Measurements from ENCODE around the gene RASSF7.

RASSF7 gene

DNA sequence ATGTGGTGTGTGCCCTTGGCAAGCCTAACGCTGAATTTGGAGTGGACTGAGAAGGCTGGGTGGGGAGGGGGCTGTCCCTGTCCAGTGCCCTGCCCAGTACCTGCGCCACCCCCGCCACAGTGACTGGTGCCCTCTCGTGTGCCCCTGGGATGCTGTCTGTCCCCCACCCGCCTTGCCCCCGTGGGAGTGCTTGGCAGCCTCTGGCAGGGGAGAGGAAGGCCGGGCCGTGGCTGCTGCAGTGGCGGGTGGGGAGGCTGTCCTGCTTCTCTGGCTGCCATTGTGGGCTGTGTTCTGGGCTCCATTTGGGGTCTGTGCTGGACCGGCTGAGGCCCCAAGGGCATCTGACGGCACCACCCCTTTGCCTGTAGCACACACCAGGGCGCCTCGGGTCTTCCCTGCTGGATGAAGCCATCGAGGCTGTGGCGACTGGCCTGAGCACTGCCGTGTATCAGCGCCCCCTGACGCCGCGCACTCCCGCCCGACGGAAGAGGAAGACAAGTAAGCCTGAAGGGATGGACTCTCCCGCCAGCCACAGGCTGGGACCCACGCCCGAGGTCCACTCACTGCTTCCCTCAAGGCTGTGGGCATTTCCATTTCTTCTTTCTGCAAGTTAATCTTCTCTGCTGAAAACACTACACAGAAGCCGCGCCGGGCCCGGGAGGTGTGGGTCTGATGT lies 37.4 kb downstream of the RASSF7 start:
- TF ChIP-seq EZH2 (IDR thresholded peaks at IDR 0.05; ENCODE audit: borderline replicate concordance, low read length) = no peak
- TF ChIP-seq, protein P1, sequence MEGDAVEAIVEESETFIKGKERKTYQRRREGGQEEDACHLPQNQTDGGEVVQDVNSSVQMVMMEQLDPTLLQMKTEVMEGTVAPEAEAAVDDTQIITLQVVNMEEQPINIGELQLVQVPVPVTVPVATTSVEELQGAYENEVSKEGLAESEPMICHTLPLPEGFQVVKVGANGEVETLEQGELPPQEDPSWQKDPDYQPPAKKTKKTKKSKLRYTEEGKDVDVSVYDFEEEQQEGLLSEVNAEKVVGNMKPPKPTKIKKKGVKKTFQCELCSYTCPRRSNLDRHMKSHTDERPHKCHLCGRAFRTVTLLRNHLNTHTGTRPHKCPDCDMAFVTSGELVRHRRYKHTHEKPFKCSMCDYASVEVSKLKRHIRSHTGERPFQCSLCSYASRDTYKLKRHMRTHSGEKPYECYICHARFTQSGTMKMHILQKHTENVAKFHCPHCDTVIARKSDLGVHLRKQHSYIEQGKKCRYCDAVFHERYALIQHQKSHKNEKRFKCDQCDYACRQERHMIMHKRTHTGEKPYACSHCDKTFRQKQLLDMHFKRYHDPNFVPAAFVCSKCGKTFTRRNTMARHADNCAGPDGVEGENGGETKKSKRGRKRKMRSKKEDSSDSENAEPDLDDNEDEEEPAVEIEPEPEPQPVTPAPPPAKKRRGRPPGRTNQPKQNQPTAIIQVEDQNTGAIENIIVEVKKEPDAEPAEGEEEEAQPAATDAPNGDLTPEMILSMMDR (IDR thresholded peaks at IDR 0.05; ENCODE audit: low read length) = no peak
- H3K4me1 ChIP-seq (ENCODE audit: insufficient read depth, low read length, severe bottlenecking) = no peaks in the 10 kb centered on the region
- H3K36me3 ChIP-seq (ENCODE audit: insufficient read depth, low read length) = peaks cover 85% of the 10 kb centered on the region
- H3K4me2 ChIP-seq (ENCODE audit: low read length) = no peak overlapping the region
- H4K20me1 ChIP-seq (ENCODE audit: insufficient read depth, low read length) = no peaks in the 10 kb centered on the region
- no peak overlapping the region for H2AFZ ChIP-seq (ENCODE audit: low read length)
- H3K4me3 ChIP-seq (ENCODE audit: low read depth, low read length, poor library complexity, severe bottlenecking) = no peak overlapping the region
- no peaks in the 10 kb centered on the region for H3K9me3 ChIP-seq (ENCODE audit: low read length)
- H3K27ac ChIP-seq (ENCODE audit: low read depth, low read length, poor library complexity, severe bottlenecking) = no peak overlapping the region
- no peaks in the 10 kb centered on the region for H3K27me3 ChIP-seq (ENCODE audit: insufficient read depth, low read length)
- H3K9me2 ChIP-seq (ENCODE audit: low read depth, low read length) = no peaks in the 10 kb centered on the region
- H3K9ac ChIP-seq (ENCODE audit: low read length) = no peak overlapping the region
- H3F3A ChIP-seq (ENCODE audit: insufficient read depth, low read length) = no peaks in the 10 kb centered on the region
- no peaks in the 10 kb centered on the region for H3K79me2 ChIP-seq (ENCODE audit: insufficient read depth, low read length)

DNA sequence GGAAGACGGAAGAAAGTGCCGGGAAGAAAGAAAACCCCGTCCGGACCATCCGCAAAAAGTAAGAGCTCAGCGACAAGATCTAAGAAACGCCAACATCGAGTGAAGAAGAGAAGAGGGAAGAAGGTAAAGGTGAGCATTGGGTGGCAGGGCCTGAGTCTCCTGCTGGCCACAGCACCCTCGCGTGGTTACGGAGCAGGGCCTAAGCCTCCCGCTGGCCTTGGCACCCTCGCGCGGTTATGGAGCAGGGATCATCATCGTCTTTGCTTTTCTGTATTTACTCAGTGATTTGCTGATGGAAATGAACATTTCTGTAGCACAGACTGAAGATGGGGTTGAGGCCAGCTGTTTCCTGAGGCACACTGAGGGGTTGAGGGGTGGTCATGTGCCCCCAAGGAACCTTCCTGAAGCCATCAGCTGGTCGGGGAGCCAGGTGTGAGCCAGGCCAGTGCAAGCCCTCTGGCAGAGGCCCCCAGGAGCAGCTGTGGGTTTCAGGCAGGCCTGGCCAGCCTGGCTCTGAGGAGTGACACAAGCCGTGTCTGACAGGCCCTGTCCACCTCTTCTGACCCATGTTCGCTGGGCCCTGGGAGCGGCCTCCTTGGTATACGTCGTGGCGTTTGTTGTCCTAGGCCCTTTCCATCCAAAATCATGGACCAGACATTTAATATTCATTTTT lies 40.9 kb downstream of the RASSF7 start:
- no peaks in the 10 kb centered on the region for H3K27me3 ChIP-seq (ENCODE audit: insufficient read depth, low read length)
- no peak overlapping the region for H3K27ac ChIP-seq (ENCODE audit: low read depth, low read length, poor library complexity, severe bottlenecking)
- H3K4me2 ChIP-seq (ENCODE audit: low read length) = no peak overlapping the region
- H4K20me1 ChIP-seq (ENCODE audit: insufficient read depth, low read length) = no peaks in the 10 kb centered on the region
- no peak overlapping the region for H2AFZ ChIP-seq (ENCODE audit: low read length)
- H3K36me3 ChIP-seq (ENCODE audit: insufficient read depth, low read length) = peaks cover 84% of the 10 kb centered on the region
- H3F3A ChIP-seq (ENCODE audit: insufficient read depth, low read length) = no peaks in the 10 kb centered on the region
- no peaks in the 10 kb centered on the region for H3K79me2 ChIP-seq (ENCODE audit: insufficient read depth, low read length)
- H3K4me1 ChIP-seq (ENCODE audit: insufficient read depth, low read length, severe bottlenecking) = no peaks in the 10 kb centered on the region
- no peak overlapping the region for H3K4me3 ChIP-seq (ENCODE audit: low read depth, low read length, poor library complexity, severe bottlenecking)
- H3K9me3 ChIP-seq (ENCODE audit: low read length) = no peaks in the 10 kb centered on the region
- TF ChIP-seq, protein P1 (IDR thresholded peaks at IDR 0.05; ENCODE audit: low read length) = no peak
- H3K9ac ChIP-seq (ENCODE audit: low read length) = no peak overlapping the region
- H3K9me2 ChIP-seq (ENCODE audit: low read depth, low read length) = no peaks in the 10 kb centered on the region

DNA sequence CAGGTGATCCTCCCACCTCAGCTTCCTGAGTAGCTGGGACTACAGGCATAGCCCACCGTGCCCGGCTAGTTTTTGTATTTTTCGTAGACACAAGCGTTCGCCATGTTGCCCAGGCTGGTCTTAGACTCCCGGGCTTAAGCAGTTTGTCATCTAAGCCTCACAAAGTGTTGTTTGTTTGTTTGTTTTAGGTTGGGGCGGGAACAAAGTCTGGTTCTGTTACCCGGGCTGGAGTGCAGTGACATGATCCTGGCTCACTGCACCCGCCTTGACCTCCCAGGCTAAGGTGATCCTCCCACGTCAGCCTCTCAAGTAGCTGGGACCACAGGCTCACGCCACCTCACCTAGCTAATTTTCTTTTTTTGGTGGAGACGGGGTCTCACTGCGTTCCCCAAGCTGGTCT lies 42.4 kb downstream of the RASSF7 start:
- Histone ChIP-seq H4K20me1 (ENCODE audit: insufficient read depth, low read length) (no peaks in the 10 kb centered on the region), H2AFZ (ENCODE audit: low read length) (no peak overlapping the region), H3K27me3 (ENCODE audit: insufficient read depth, low read length) (no peaks in the 10 kb centered on the region), H3K4me2 (ENCODE audit: low read length) (no peak overlapping the region), H3K9ac (ENCODE audit: low read length) (no peak overlapping the region), H3K27ac (ENCODE audit: low read depth, low read length, poor library complexity, severe bottlenecking) (no peak overlapping the region), H3K9me3 (ENCODE audit: low read length) (no peaks in the 10 kb centered on the region), H3K4me1 (ENCODE audit: insufficient read depth, low read length, severe bottlenecking) (no peaks in the 10 kb centered on the region), H3K9me2 (ENCODE audit: low read depth, low read length) (no peaks in the 10 kb centered on the region), H3K4me3 (ENCODE audit: low read depth, low read length, poor library complexity, severe bottlenecking) (no peak overlapping the region), H3K36me3 (ENCODE audit: insufficient read depth, low read length) (peaks cover 86% of the 10 kb centered on the region), H3F3A (ENCODE audit: insufficient read depth, low read length) (no peaks in the 10 kb centered on the region), H3K79me2 (ENCODE audit: insufficient read depth, low read length) (no peaks in the 10 kb centered on the region)
- TF ChIP-seq EZH2 (IDR thresholded peaks at IDR 0.05; ENCODE audit: borderline replicate concordance, low read length) = no peak
- TF ChIP-seq, protein P1 (IDR thresholded peaks at IDR 0.05; ENCODE audit: low read length) = no peak
